HG02943 (cell line): ENCODE data around the gene CBARP.
"Not testable (repeated sequence)": the region's sequence is repeated elsewhere in the genome, so short reads cannot be mapped to it uniquely, and the experiment has no call there.

ENCODE experiments used
- ATAC-seq: cut with Tn5 transposase; IDR thresholded peaks from one replicate; pipeline ENCODE4 v1.9.1; 2021; ENCODE audit warnings: mild to moderate bottlenecking, low read depth, moderate library complexity; ENCODE audit not compliant: unreplicated experiment

CBARP gene

DNA sequence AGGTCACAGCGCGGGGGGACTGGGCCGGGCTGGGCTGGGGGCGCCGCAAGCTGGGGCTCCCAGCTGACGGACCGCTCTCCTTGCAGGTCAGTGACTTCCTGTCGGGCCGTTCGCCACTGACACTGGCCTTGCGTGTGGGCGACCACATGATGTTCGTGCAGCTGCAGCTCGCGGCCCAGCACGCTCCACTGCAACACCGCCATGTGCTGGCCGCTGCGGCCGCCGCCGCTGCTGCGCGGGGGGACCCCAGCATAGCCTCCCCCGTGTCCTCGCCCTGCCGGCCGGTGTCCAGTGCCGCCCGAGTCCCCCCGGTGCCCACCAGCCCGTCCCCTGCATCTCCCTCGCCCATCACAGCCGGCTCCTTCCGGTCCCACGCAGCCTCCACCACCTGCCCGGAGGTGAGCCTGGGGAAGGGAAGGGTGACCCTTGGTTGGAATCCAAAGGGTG is 16.3 kb upstream of the CBARP start:
- no peak for ATAC-seq

GRCh38 chr19:1253514-1254080 is 15.8 kb upstream of the CBARP start:
- ATAC-seq, result no peak

DNA sequence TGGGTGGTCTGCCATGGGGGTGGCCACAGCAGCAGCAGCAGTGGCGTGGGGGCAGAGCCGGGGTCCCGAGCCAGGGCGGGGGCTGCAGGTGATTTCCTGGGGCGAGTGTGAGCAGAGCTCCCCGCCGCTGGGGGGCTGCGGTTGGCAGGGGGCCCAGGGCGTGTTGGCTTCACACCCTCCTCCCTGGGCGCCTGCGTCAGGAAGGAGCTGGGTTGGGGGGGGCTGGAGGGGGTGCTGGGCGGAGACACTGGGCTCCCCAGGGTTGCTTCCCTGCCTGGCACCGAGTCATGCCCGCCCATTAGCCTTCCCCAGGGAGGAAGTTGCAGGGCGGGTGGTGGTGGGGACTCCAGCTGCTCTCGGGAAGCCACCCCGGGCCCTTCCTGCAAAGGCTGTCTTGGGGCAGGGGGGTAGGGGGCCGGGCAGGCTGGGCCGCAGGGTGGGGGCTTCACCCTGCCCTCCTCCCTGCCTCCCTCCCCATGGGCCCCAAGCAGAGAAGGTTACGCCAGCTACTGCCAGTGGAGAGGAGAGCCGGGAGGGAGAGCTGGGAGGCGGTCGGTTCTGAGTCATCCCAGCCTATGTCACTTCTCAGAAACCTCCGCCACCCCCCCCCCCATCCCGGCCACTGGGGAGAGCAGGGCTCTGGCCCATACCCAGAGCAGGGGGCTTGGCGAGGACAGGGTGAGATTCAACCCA is 15.2 kb upstream of the CBARP start:
- ATAC-seq, result no peak

DNA sequence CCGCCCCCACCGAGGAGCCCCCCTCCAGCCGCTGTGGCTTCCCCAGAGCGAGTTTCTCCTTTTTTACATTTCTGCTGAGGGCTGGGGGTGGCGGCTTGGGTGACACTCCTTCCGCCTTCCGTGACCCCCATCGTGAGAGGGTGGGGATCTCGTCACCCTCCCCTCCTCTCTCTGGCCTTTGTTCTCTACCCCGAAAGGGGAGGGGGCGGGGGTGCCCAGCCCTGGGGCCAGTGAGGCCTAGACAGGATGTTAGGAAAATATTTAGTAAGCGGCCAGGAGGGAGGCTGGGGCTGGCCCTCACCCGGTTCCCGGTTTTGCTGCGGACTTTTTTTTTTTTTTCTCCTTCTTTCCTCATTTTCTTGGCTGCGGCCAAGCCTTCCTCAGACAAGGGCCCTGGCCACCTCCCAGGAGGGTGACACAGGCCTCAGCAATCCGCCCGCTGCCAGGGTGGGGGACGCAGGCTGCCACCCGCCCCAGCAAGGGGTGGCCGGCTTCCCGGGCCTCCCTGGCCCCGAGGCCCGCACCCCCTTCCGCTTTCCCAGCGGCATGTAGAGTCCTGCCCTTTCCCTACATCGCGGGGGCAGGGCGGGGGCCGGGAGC is 14.5 kb upstream of the CBARP start:
- no peak for ATAC-seq

DNA sequence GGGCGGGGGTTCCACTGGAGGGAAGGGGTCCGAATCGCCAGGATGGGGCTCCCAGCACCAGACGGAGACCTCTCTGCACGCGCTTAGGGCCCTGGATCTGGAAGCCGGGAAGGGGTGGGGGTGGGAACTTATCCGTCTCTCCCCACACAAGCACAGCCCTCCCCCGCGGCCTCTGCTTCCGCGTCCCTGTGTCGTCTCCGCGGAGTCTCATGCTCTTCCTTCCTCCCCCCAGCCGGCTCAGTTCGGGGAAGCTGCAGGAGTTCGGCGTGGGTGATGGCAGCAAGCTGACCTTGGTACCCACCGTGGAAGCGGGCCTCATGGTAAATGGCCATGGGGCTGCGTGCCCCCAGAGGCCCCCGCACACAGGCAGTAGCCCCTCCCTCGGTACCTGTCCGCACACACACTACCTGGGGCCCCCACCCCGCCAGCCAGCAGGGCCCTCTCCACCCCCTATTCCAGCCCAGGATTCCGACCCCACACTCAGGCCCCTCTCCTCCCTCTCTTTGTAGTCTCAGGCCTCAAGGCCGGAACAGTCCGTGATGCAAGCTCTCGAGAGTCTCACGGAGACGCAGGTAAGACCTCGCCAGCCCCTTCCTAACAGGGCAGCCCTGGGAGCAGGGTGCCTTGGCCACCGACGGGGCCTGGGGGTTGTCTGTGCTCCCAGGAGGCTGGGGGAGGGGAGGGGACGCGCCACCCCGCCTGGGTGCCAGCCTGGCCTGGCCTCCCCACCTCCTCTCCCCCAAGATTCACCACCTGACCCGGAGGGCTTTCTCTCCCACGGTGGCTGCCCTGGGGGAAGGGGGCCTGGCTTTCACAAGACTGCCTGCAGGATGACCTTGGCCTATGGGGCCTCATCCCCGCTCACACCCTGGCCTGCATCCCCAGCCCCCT is 13.8 kb upstream of the CBARP start:
- ATAC-seq, result no peak

GRCh38 chr19:1250437-1251260 is 12.8 kb upstream of the CBARP start:
- ATAC-seq, result no peak

DNA sequence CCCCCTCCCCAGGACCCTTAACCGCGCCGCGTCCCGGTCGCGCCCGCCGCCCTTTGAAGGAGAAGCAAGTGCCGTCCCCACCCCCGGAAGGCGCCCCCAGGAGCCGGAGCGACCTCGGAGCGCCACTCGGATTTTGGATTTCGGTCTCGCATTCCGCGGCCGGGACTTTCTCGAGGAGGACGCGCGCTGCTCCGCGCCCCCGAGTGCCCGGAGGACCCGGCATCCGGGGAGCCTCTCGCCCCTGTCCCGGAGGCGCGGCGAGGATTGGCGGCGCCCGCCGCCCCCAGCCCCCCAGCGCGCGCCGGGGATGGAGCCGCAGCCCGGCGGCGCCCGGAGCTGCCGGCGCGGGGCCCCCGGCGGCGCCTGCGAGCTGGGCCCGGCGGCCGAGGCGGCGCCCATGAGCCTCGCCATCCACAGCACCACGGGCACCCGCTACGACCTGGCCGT is 12.2 kb upstream of the CBARP start:
- no peak for ATAC-seq

- peak; percentile 35 for ATAC-seq
These were observed 11.6 kb upstream of the CBARP start for GRCh38 chr19:1249298-1249989.

DNA sequence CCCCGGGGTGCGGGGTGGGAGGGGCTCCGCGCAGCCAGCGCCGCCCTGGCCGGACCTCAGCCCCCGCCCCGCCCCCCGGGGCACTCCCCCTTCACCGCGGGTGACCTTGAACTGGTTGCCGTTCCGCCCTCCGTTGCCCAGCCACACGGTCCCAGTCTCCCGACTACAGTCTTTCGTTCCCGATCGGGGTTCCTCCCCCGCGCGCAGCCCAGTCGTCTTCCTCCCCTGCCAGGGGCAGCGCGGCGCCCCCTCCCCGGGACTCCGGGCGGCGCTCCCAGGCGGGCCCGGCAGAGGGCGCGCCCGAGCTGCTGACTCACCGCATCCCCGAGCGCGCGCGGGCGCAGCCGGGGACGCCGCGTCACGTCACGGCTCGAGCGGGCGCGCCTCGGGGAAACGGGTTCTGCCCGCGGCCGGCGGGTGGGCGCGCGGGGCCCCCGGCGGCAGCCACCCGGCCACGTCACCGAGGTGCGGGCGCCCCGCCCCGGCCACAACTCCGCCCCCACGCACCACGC is 11.0 kb upstream of the CBARP start:
- peak; percentile 22 for ATAC-seq

DNA sequence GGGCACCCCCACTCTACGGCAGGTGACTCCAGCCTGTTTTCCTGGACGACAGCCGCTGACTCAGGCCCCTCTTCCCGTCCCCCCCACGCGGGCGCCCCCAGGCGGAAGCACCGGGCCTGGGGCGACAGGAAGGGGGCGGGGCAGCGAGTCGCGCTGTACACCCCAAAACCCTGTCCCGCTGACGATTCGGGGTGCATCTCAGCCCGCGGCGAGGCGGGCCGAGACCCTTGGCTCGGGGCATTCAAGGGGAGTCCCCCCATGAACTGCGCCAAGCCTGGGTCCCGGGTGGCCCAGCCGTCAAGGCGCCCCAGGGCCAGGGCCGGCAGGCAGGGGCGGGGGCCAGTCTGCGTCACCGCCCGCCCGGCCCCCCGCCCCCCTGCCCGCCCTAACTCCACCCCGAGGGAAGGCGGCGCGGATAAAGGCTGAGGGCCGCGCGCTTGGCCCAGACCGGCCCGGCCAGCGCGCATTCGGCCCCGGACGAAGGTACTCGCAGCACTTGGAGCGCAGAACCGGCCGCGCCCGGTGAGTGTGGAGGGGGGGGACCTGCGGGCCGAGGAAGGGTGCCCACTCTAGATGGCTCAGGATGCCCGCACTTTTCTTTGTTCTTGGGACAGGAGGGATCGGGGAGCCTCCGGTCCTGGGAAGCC is 10.5 kb upstream of the CBARP start, which contains the start of gene MIDN:
Gene MIDN (plus strand): TSS at position 445 of the 647 bp plus-strand sequence. CDS start 1,714 bp downstream, outside the sequence.
- ATAC-seq, result peak; percentile 14

DNA sequence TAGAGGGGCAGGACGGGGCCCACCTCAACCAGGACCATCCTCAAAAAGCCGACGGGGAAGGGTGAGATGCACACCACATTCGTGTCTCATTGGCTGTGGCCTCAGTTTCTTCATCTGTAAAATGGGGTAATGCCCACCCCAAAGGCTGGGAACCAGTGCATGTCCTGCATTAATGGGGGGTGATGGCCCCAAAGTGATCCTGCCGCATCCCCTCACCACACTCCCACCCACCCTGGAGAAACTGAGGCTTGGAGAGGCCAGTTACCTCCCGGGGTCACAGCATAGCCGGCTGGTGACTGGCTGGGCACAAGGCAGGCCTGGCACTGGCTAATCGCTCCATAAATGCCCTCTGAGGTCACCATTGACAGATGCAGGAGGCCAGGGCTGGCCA is 9.9 kb upstream of the CBARP start:
- no peak for ATAC-seq

DNA sequence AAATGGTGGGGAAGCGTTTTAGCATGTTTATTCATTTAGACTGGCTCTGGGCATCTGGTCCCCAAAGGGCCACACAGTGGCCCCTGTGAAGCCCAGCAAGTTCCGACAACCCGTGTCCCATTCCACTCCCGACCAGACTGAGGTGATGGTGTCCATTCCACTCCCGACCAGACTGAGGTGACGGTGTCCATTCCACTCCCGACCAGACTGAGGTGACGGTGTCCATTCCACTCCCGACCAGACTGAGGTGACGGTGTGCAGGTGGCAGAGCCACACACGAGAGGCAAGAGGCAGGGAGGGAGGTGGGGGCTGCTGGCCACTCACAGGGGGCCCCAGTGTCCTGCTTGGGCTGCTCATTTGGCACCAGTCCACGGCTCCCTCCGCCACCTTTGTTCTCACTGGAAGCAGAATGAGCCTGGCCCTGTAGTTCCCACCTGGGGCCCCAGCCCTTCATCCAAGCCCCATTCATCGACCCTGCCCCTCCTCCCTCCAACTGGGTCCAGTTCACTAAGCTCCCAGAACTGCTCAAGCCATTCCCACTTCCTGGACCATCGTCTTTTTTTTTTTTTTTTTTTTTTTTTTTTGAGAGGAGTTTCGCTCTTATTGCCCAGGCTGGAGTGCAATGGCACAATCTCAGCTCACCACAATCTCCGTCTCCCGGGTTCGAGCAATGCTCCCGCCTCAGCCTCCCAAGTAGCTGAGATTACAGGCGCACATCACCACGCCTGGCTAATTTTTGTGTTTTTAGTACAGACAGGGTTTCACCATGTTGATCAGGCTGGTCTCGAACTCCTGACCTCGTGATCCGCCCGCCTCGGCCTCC is 8.7 kb upstream of the CBARP start:
- not testable (repeated sequence) for ATAC-seq

GRCh38 chr19:1245494-1246264 is 7.9 kb upstream of the CBARP start:
- no peak for ATAC-seq

DNA sequence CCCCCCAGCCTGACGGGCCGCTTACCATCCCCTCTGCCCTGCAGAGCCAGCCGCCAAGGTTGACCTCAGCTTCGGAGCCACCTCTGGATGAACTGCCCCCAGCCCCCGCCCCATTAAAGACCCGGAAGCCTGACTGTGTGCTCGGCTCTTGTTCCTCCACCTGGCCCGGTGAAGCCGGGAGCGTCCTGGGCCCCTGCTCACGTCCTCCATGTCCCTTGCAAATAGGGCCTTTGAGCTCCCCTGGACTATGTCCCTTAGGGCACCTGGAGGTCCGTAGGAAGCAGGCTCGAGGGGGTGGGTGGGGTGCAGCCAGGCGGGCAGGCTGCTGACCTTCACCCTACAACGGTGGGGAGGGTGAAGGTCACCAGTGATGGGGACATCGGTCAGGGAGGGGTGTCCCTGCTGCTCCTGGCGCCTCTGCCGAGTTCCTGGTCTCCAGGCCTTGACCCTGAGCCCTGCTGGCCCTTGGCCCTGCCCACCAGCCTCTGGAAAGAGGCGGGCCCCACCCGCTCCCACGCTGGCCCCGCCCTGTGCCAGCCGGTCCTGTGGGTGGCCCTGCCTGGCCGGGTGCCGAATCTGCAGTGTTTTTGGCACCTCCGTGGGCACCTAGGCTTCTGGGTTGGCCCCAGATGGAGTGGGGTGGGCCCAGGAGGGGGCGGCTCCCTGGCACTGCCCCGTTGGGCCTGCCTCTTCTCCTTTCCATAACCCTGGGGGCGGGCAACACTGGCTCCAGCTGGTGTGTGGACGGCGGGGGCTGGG is 7.1 kb upstream of the CBARP start:
- no peak for ATAC-seq

DNA sequence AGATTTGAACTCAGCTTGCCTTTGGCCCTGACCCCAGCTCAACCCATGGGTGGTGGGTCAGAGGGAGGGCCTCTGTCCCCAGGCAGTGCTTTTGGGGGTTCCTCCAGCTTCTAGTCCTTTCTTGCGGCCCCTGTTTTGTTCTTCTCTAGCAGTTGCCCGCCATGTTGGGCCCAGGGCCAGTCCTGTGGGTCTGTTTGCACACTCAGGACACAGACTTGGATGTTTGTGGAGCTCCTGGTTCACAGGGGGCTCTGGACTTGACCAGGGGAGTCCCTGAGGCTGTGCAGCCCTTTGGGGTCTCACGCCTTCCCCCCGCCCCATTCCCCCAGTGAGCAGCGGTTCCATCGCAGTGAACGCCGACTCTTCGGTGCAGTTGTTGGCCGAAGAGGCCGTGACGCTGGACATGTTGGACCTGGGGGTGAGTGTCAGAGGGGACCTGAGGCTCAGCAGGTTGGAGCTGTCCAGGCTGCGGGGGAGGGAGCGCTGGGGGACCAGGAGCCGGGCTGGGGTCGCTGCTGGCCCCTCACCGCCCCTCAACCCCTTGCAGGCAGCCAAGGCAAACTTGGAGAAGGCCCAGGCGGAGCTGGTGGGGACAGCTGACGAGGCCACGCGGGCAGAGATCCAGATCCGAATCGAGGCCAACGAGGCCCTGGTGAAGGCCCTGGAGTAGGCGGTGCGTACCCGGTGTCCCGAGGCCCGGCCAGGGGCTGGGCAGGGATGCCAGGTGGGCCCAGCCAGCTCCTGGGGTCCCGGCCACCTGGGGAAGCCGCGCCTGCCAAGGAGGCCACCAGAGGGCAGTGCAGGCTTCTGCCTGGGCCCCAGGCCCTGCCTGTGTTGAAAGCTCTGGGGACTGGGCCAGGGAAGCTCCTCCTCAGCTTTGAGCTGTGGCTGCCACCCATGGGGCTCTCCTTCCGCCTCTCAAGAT is 6.2 kb upstream of the CBARP start:
- ATAC-seq, result no peak
